SK-N-SH treated with all-trans-retinoic acid at 6 μM for 48 hours (cell line): ENCODE results near the gene THADA.

Experiments used
- ATAC-seq: fragments of 200-7000 bp; cut with Tn5 transposase; 3 replicates; pipeline ENCODE4 v1.9.1; 2020; ENCODE audit warnings: mild to moderate bottlenecking, moderate library complexity
- ARNTL ChIP-seq: fragments of 450-650 bp; formaldehyde crosslinking; IDR thresholded peaks from 2 replicates; pipeline ENCODE4 v1.5.0; 2020; ENCODE audit warnings: low read depth, mild to moderate bottlenecking, moderate library complexity, borderline replicate concordance
- BACH2 ChIP-seq: fragments of 250-450 bp; sonication (Bioruptor Pico); IDR thresholded peaks from 2 replicates; pipeline ENCODE4 v1.9.0; 2021; ENCODE audit warnings: mild to moderate bottlenecking, borderline replicate concordance
- CREB5 ChIP-seq: fragments of 250-450 bp; sonication (Bioruptor Pico); IDR thresholded peaks from 2 replicates; pipeline ENCODE4 v1.5.1; 2020; ENCODE audit warnings: low read depth, mild to moderate bottlenecking, moderate library complexity
- CSDC2 ChIP-seq: fragments of 250-450 bp; sonication (Bioruptor Pico); IDR thresholded peaks from 2 replicates; pipeline ENCODE4 v1.5.0; 2020; ENCODE audit warnings: mild to moderate bottlenecking, moderate library complexity
- CSRNP3 ChIP-seq: fragments of 250-450 bp; sonication (Bioruptor Pico); IDR thresholded peaks from 2 replicates; pipeline ENCODE4 v1.5.1; 2021; ENCODE audit warnings: mild to moderate bottlenecking, moderate library complexity
- GLIS3 ChIP-seq: fragments of 250-450 bp; sonication (Bioruptor Pico); IDR thresholded peaks from 2 replicates; pipeline ENCODE4 v1.5.0; 2020; ENCODE audit warnings: mild to moderate bottlenecking, moderate library complexity
- ISL1 ChIP-seq: fragments of 250-450 bp; sonication (Bioruptor Pico); IDR thresholded peaks from 2 replicates; pipeline ENCODE4 v2.1.2; 2022; ENCODE audit warnings: mild to moderate bottlenecking, moderate library complexity
- OSR1 ChIP-seq: fragments of 250-450 bp; sonication (Bioruptor Pico); IDR thresholded peaks from 2 replicates; pipeline ENCODE4 v1.8.0; 2022; ENCODE audit warnings: moderate library complexity, mild to moderate bottlenecking, inconsistent platforms
- PPARA ChIP-seq: fragments of 250-450 bp; sonication (Bioruptor Pico); IDR thresholded peaks from 2 replicates; pipeline ENCODE4 v1.5.0; 2020; ENCODE audit warnings: mild to moderate bottlenecking, borderline replicate concordance
- SNAI2 ChIP-seq: fragments of 250-450 bp; sonication (Bioruptor Pico); IDR thresholded peaks from 2 replicates; pipeline ENCODE4 v1.5.0; 2020; ENCODE audit warnings: mild to moderate bottlenecking, moderate library complexity
- ZFP3 ChIP-seq: fragments of 250-450 bp; sonication (Bioruptor Pico); IDR thresholded peaks from 2 replicates; pipeline ENCODE4 v1.5.0; 2020; ENCODE audit warnings: mild to moderate bottlenecking, moderate library complexity
- ZNF565 ChIP-seq: fragments of 450-650 bp; formaldehyde crosslinking; conservative IDR thresholded peaks from 2 replicates; pipeline ENCODE4 v1.5.0; 2020; ENCODE audit warnings: low read depth, mild to moderate bottlenecking, moderate library complexity
- ZNF70 ChIP-seq: fragments of 450-650 bp; formaldehyde crosslinking; IDR thresholded peaks from 2 replicates; pipeline ENCODE4 v1.5.0; 2020; ENCODE audit warnings: mild to moderate bottlenecking, moderate library complexity
- ZNF8 ChIP-seq: fragments of 450-650 bp; formaldehyde crosslinking; IDR thresholded peaks from 2 replicates; pipeline ENCODE4 v1.5.0; 2020; ENCODE audit warnings: mild to moderate bottlenecking, moderate library complexity
- TF ChIP-seq, protein P1 (sequence below): fragments of 250-450 bp; sonication (Bioruptor Pico); IDR thresholded peaks from 2 replicates; pipeline ENCODE4 v1.8.0; 2020; ENCODE audit warnings: mild to moderate bottlenecking, moderate library complexity, borderline replicate concordance
- TF ChIP-seq, protein P2 (sequence below): fragments of 250-450 bp; sonication (Bioruptor Pico); IDR thresholded peaks from 2 replicates; pipeline ENCODE4 v1.5.0; 2020; ENCODE audit warnings: mild to moderate bottlenecking, moderate library complexity
- TF ChIP-seq, protein P3 (sequence below): fragments of 250-450 bp; sonication (Bioruptor Pico); IDR thresholded peaks from 2 replicates; pipeline ENCODE4 v1.8.0; 2021; ENCODE audit warnings: low read depth, mild to moderate bottlenecking, moderate library complexity, borderline replicate concordance

The THADA gene

DNA sequence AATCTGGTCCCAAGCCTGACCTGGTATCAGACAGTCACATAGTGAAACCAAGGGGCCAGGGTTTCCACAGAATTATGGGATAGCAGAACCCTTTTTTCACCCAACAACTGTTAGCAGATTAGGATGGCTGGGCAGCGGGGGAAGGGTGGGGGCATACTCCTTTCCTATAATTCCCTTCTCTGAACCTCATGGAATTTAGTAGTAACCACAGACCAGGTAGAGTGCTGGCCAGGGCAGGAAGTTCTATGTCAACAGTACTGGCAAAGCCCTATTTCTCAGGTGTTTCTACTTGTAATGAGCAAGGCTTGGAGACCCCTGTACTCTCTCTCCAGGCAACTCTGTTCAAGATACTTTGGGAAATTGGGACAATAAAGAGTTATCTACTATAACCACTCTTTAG is 174.6 kb downstream of the THADA start:
- no peak for ATAC-seq
- TF ChIP-seq BACH2 (CRISPR knock-in tag) (no peak), ZNF8 (no peak), CSDC2 (no peak), GLIS3 (no peak), ZNF70 (CRISPR knock-in tag) (no peak)
- TF ChIP-seq, protein P1, sequence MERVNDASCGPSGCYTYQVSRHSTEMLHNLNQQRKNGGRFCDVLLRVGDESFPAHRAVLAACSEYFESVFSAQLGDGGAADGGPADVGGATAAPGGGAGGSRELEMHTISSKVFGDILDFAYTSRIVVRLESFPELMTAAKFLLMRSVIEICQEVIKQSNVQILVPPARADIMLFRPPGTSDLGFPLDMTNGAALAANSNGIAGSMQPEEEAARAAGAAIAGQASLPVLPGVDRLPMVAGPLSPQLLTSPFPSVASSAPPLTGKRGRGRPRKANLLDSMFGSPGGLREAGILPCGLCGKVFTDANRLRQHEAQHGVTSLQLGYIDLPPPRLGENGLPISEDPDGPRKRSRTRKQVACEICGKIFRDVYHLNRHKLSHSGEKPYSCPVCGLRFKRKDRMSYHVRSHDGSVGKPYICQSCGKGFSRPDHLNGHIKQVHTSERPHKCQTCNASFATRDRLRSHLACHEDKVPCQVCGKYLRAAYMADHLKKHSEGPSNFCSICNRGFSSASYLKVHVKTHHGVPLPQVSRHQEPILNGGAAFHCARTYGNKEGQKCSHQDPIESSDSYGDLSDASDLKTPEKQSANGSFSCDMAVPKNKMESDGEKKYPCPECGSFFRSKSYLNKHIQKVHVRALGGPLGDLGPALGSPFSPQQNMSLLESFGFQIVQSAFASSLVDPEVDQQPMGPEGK (CRISPR knock-in tag), result no peak
- TF ChIP-seq, protein P2, sequence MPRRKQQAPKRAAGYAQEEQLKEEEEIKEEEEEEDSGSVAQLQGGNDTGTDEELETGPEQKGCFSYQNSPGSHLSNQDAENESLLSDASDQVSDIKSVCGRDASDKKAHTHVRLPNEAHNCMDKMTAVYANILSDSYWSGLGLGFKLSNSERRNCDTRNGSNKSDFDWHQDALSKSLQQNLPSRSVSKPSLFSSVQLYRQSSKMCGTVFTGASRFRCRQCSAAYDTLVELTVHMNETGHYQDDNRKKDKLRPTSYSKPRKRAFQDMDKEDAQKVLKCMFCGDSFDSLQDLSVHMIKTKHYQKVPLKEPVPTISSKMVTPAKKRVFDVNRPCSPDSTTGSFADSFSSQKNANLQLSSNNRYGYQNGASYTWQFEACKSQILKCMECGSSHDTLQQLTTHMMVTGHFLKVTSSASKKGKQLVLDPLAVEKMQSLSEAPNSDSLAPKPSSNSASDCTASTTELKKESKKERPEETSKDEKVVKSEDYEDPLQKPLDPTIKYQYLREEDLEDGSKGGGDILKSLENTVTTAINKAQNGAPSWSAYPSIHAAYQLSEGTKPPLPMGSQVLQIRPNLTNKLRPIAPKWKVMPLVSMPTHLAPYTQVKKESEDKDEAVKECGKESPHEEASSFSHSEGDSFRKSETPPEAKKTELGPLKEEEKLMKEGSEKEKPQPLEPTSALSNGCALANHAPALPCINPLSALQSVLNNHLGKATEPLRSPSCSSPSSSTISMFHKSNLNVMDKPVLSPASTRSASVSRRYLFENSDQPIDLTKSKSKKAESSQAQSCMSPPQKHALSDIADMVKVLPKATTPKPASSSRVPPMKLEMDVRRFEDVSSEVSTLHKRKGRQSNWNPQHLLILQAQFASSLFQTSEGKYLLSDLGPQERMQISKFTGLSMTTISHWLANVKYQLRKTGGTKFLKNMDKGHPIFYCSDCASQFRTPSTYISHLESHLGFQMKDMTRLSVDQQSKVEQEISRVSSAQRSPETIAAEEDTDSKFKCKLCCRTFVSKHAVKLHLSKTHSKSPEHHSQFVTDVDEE, result no peak
- TF ChIP-seq, all 23 proteins: peak for 0

GRCh38 chr2:43420389-43420801 is 175.4 kb downstream of the THADA start:
- ATAC-seq, result no peak
- TF ChIP-seq ZNF565 (CRISPR knock-in tag) (no peak), CREB5 (CRISPR knock-in tag) (0 out of 2 replicates have a peak, but pooled peaks have one; percentile 25), CSRNP3 (CRISPR knock-in tag) (no peak), PPARA (CRISPR knock-in tag) (no peak), SNAI2 (CRISPR knock-in tag) (no peak), ARNTL (CRISPR knock-in tag) (no peak), ISL1 (peak; percentile 62)
- TF ChIP-seq, protein P3, sequence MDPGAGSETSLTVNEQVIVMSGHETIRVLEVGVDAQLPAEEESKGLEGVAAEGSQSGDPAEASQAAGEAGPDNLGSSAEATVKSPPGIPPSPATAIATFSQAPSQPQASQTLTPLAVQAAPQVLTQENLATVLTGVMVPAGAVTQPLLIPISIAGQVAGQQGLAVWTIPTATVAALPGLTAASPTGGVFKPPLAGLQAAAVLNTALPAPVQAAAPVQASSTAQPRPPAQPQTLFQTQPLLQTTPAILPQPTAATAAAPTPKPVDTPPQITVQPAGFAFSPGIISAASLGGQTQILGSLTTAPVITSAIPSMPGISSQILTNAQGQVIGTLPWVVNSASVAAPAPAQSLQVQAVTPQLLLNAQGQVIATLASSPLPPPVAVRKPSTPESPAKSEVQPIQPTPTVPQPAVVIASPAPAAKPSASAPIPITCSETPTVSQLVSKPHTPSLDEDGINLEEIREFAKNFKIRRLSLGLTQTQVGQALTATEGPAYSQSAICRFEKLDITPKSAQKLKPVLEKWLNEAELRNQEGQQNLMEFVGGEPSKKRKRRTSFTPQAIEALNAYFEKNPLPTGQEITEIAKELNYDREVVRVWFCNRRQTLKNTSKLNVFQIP (CRISPR knock-in tag), result no peak

DNA sequence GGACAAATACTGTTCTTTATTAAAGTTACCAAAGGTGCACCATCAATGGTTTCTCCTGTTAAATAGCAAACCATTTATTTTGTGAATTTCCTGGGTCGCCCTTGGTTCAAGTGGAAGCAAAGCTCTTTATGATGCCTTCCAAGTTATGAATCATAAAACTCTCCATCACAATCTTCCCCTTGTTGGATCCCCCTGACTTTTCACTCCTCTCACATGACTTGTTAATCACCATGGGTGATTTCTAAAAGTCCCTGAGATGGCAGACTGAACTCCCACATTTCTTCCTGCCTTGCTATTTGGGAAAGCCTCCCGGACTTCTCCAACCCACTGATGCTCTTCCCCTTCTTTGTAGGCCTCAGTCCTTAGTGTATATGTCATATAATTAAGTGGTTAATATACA is 176.0 kb downstream of the THADA start:
- no peak for ATAC-seq

More for the DNA sequence above, 176.0 kb downstream of the THADA start:
- TF ChIP-seq BACH2 (CRISPR knock-in tag), result no peak
- TF ChIP-seq ARNTL (CRISPR knock-in tag), result no peak
- TF ChIP-seq, protein P2, result no peak
- TF ChIP-seq CSRNP3 (CRISPR knock-in tag), result no peak
- TF ChIP-seq, protein P3 (CRISPR knock-in tag), result no peak
- no peak for TF ChIP-seq ISL1
- TF ChIP-seq ZNF565 (CRISPR knock-in tag), result no peak
- TF ChIP-seq CSDC2, result no peak
- no peak for TF ChIP-seq ZNF8
- no peak for TF ChIP-seq OSR1 (CRISPR knock-in tag)
- TF ChIP-seq ZFP3, result no peak
- TF ChIP-seq, all 23 proteins: peak for 0
